ENCODE results near the gene LRRC27. TPM values are rescaled to one million over a fixed set of nuclear protein-coding genes. Genes with fewer than 3 reads are reported as not detected.

Gene LRRC27
- total and polyA plus RNA-seq, 8 donors, result 2.5 to 11.1 (median 4.3) TPM

- DNase-seq, result peak in 2 of 6 donors; percentile 10 to 40
- peaks cover 0 to 12% (median 10%) of the 10 kb centered on the region in 3 donors for H3K4me1 ChIP-seq
- intact Hi-C loops (cut with DNase I), result no loop called here
These were observed 25.7 kb upstream of the LRRC27 start for GRCh38 chr10:132306343-132306685.

GRCh38 chr10:132306864-132307751 lies 24.9 kb upstream of the LRRC27 start:
- no peaks in the 10 kb centered on the region for H3K9me3 ChIP-seq
- peaks cover 0 to 16% (median 12%) of the 10 kb centered on the region in 3 donors for H3K4me1 ChIP-seq
- DNase-seq, result peak; percentile 64 to 92 (median 74)
- ATAC-seq, result peak; percentile 26 to 67 (median 54)
- H3K4me3 ChIP-seq, result peak overlapping the region; percentile 40 to 89 (median 62)
- 3% methylated on average over 76 to 98 of the region's 98 CpGs for WGBS, 2 donors
- no peak overlapping the region for H3K27ac ChIP-seq
- FAIRE-seq, result no peak
- H3K27me3 ChIP-seq, result no peaks in the 10 kb centered on the region
- TF ChIP-seq, protein P1, sequence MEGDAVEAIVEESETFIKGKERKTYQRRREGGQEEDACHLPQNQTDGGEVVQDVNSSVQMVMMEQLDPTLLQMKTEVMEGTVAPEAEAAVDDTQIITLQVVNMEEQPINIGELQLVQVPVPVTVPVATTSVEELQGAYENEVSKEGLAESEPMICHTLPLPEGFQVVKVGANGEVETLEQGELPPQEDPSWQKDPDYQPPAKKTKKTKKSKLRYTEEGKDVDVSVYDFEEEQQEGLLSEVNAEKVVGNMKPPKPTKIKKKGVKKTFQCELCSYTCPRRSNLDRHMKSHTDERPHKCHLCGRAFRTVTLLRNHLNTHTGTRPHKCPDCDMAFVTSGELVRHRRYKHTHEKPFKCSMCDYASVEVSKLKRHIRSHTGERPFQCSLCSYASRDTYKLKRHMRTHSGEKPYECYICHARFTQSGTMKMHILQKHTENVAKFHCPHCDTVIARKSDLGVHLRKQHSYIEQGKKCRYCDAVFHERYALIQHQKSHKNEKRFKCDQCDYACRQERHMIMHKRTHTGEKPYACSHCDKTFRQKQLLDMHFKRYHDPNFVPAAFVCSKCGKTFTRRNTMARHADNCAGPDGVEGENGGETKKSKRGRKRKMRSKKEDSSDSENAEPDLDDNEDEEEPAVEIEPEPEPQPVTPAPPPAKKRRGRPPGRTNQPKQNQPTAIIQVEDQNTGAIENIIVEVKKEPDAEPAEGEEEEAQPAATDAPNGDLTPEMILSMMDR (IDR thresholded peaks at IDR 0.05), result no peak
- no peaks in the 10 kb centered on the region for H3K36me3 ChIP-seq
- intact Hi-C loops (cut with DNase I), result no loop called here

More at GRCh38 chr10:132306343-132306685, 25.7 kb upstream of the LRRC27 start:
- FAIRE-seq (no peak), ATAC-seq (no peak)
- TF ChIP-seq, protein P1 (IDR thresholded peaks at IDR 0.05), result no peak
- 93 to 97% methylated on average over 16 of the region's 16 CpGs for WGBS, 2 donors
- H3K27ac ChIP-seq, result no peak overlapping the region
- no peaks in the 10 kb centered on the region for H3K36me3 ChIP-seq
- H3K9me3 ChIP-seq, result no peaks in the 10 kb centered on the region
- H3K27me3 ChIP-seq, result no peaks in the 10 kb centered on the region
- peak overlapping the region in 1 of 4 donors; percentile 77 for H3K4me3 ChIP-seq

DNA sequence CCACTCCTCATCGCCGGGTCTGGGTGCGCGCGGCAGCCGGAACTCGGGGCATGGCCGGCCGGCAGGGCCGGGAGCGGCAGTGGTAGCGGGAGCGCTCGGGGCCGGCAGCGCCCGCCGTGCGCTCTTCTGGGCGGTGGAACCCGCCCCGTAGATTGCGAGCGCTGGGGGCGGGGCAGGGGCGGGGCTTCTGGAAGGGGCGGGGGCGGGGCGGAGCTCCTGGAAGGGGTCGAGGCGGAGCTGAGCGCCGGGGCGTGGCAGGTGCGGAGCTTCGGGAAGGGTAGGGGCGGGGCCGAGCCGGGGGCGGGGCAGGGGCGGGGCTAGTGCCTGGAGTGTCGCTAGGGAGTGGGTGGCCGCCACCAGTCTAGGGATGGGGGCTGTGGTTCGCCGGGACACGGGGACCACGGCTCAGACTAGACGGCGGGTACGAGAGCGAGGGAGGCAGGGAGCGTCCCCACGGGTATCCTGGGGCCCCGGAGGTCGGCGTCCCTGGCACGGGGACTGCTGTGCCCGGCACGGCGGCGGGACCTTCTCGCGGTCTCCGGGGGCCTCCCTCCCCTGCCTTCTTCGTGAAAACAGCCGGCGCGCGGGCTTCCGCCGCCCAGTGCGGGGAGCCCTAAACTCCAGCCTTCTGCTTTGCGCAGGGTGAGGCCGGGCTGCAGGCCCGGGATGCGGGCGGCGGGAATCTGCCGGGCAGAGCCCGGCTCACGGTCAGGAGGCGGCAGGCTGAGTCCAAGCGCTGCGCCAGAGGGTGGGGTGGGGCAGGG lies 24.0 kb upstream of the LRRC27 start, which contains the start of gene STK32C:
STK32C (minus strand) TSS at position 128 of the 764 bp plus-strand sequence; CDS start at position 11, 117 bp downstream.
- ATAC-seq (peak; percentile 89 to 95 (median 91)), FAIRE-seq (no peak), DNase-seq (peak; percentile 85 to 96 (median 94))
- no peaks in the 10 kb centered on the region for H3K36me3 ChIP-seq
- 0 to 1% methylated on average over 28 to 84 of the region's 84 CpGs for WGBS, 2 donors
- peaks cover 0 to 16% (median 12%) of the 10 kb centered on the region in 3 donors for H3K4me1 ChIP-seq
- H3K27ac ChIP-seq, result peak within 1 kb of the TSS in 2 of 4 donors; percentile 45 to 48
- peak within 1 kb of the TSS; percentile 54 to 89 (median 82) for H3K4me3 ChIP-seq
- H3K9me3 ChIP-seq, result no peaks in the 10 kb centered on the region
- TF ChIP-seq, protein P1 (IDR thresholded peaks at IDR 0.05), result no peak
- intact Hi-C loops (cut with DNase I), result no loop called here
- no peaks in the 10 kb centered on the region for H3K27me3 ChIP-seq

DNA sequence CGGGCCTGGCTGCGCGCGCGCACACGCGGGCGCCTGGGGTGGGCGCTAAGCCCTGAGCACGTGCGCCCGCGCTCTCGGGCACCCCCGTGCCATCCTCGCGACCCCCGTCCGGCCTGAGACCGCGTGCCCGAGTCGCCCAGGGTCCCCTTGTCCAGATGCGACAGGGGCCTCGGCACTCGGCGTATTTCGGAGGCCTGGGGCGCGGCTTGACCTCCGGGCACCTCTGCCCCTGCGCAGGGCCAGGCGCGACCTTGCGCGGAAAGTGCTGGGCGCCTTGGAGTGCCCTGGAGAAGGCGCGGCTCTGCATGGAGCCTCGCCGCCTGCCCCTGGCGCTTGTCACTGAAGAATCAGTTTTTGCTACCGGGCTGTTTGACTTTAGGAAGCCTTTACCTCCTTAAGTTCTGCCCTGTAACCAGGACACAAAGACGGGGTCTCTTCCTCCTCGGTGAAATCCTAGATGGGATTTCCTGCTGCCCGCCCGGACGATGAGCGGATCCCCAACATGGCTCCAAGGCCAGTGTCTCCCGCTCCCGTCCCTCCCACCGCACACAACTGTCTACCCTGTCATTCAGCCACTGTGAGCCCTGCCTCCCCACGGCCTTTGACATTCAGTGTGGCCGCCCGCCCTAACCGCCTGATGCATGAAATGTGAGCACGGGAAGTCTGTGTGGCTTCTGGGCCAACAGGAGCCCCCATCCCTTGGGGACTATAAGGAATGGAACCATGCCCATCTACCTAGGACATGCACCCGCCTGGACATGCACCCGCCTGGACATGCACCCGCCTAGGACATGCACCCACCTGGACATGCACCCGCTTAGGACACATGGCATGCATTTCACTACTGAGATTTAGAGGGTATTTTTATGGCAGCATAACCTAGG lies 23.2 kb upstream of the LRRC27 start:
- peaks cover 0 to 16% (median 12%) of the 10 kb centered on the region in 3 donors for H3K4me1 ChIP-seq
- TF ChIP-seq, protein P1 (IDR thresholded peaks at IDR 0.05), result no peak
- H3K27me3 ChIP-seq, result no peaks in the 10 kb centered on the region
- no peak for FAIRE-seq
- WGBS, 2 donors, result 24 to 29% methylated on average over 61 of the region's 61 CpGs
- no peaks in the 10 kb centered on the region for H3K9me3 ChIP-seq
- intact Hi-C loops (cut with DNase I), result no loop called here
- DNase-seq, result peak in 3 of 6 donors; percentile 26 to 76 (median 53)
- peak overlapping the region; percentile 54 to 89 (median 82) for H3K4me3 ChIP-seq
- ATAC-seq, result peak in 2 of 4 donors; percentile 3 to 4
- H3K36me3 ChIP-seq, result no peaks in the 10 kb centered on the region
- peak overlapping the region in 2 of 4 donors; percentile 45 to 48 for H3K27ac ChIP-seq

Data from pancreas (tissue), 10 donors.